Measurements from ENCODE around the gene ITGAD.

ITGAD gene

DNA sequence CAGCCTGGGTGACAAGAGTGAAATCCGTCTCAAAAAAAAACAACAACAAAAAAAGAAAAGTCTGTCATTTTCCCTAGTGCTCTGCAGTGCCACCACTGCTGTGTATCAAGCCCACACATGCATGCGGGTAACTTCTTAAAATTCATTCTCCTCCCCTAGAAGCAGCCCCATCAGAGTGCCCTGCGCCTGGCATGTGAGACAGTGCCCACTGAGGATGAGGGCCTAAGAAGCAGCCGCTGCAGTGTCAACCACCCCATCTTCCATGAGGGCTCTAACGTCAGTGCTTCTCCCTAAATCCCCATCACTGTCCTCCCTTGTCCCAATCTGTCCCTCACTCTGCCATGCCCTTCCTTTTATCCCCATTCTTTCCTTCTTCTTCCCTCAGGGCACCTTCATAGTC is 24.8 kb downstream of the ITGAD start:
- H2AFZ ChIP-seq (ENCODE audit: low read depth, low read length): no peak overlapping the region
- no peak for ATAC-seq (ENCODE audit: insufficient read depth, low read depth)
- H3K36me3 ChIP-seq (ENCODE audit: insufficient read depth, low read length): no peaks in the 10 kb centered on the region
- no peak overlapping the region for H3K9ac ChIP-seq (ENCODE audit: low read depth, low read length)
- DNase-seq: no peak
- H3K4me2 ChIP-seq (ENCODE audit: insufficient read depth, low read length): no peak overlapping the region
- no peak overlapping the region for H3K4me3 ChIP-seq (ENCODE audit: low read depth in 1 of 2, low read length in 2 of 2)
- H3K79me2 ChIP-seq (ENCODE audit: insufficient read depth, low read length): no peaks in the 10 kb centered on the region
- H3K27me3 ChIP-seq (ENCODE audit: insufficient read depth, low read length, poor library complexity): no peaks in the 10 kb centered on the region
- H4K20me1 ChIP-seq (ENCODE audit: insufficient read depth, low read length): no peaks in the 10 kb centered on the region
- H3K9me3 ChIP-seq (ENCODE audit: insufficient read depth, low read length, severe bottlenecking): no peaks in the 10 kb centered on the region
- TF ChIP-seq EZH2 (IDR thresholded peaks at IDR 0.05; ENCODE audit: borderline replicate concordance, low read depth, low read length, severe bottlenecking): no peak
- TF ChIP-seq, protein P1, sequence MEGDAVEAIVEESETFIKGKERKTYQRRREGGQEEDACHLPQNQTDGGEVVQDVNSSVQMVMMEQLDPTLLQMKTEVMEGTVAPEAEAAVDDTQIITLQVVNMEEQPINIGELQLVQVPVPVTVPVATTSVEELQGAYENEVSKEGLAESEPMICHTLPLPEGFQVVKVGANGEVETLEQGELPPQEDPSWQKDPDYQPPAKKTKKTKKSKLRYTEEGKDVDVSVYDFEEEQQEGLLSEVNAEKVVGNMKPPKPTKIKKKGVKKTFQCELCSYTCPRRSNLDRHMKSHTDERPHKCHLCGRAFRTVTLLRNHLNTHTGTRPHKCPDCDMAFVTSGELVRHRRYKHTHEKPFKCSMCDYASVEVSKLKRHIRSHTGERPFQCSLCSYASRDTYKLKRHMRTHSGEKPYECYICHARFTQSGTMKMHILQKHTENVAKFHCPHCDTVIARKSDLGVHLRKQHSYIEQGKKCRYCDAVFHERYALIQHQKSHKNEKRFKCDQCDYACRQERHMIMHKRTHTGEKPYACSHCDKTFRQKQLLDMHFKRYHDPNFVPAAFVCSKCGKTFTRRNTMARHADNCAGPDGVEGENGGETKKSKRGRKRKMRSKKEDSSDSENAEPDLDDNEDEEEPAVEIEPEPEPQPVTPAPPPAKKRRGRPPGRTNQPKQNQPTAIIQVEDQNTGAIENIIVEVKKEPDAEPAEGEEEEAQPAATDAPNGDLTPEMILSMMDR (IDR thresholded peaks at IDR 0.05; ENCODE audit: borderline replicate concordance, extremely low read depth, low read length, poor library complexity, severe bottlenecking): no peak
- H3K27ac ChIP-seq (ENCODE audit: low read length): no peak overlapping the region
- no peaks in the 10 kb centered on the region for H3K4me1 ChIP-seq (ENCODE audit: insufficient read depth, low read length)

DNA sequence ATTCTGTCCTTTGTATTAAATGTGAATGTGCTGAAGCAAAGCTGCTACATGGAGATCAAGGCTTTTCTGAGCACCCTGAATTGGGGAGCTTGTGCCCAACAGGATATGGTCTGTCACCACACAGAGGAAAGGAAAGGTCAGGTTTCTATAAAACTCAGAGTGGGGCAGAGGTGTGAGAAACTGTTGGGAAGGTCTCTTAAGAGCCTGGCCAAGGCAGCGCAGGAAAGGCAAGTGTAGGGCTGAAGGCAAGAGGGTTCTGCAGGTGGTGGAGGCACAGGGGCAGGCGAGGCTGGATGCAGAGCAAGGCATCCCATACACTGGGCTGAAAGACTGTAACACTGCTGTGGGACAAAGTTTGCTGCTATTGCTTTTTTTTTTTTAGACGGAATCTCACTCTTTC is 26.9 kb downstream of the ITGAD start:
- Histone ChIP-seq H3K9me3 (ENCODE audit: insufficient read depth, low read length, severe bottlenecking) (no peaks in the 10 kb centered on the region), H3K9ac (ENCODE audit: low read depth, low read length) (no peak overlapping the region), H4K20me1 (ENCODE audit: insufficient read depth, low read length) (no peaks in the 10 kb centered on the region), H2AFZ (ENCODE audit: low read depth, low read length) (no peak overlapping the region), H3K4me1 (ENCODE audit: insufficient read depth, low read length) (no peaks in the 10 kb centered on the region), H3K27ac (ENCODE audit: low read length) (no peak overlapping the region), H3K4me3 (ENCODE audit: low read depth in 1 of 2, low read length in 2 of 2) (no peak overlapping the region), H3K79me2 (ENCODE audit: insufficient read depth, low read length) (no peaks in the 10 kb centered on the region), H3K27me3 (ENCODE audit: insufficient read depth, low read length, poor library complexity) (no peaks in the 10 kb centered on the region), H3K4me2 (ENCODE audit: insufficient read depth, low read length) (no peak overlapping the region), H3K36me3 (ENCODE audit: insufficient read depth, low read length) (no peaks in the 10 kb centered on the region)
- TF ChIP-seq EZH2 (IDR thresholded peaks at IDR 0.05; ENCODE audit: borderline replicate concordance, low read depth, low read length, severe bottlenecking): no peak
- TF ChIP-seq, protein P1 (IDR thresholded peaks at IDR 0.05; ENCODE audit: borderline replicate concordance, extremely low read depth, low read length, poor library complexity, severe bottlenecking): no peak
- ATAC-seq (ENCODE audit: insufficient read depth, low read depth) (no peak), DNase-seq (no peak)

DNA sequence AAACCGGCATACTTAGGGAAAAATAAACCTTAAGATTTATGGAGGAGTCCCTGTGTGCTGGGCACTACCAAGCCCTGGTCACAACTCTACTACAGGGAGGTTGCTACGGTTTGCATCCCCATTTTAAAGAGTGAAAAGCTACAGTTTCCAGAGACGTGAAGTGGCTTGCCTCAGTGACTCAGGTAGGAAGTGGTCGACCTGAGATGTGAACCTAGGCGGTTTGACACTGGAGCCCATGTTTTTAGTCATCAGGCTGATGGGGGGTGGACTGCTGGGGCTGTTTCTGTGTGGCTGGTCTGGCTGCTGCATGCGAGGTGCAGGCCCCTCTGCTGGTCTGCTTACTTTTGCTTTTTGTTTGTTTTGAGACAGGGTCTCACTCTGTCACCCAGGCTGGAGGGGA is 28.5 kb downstream of the ITGAD start:
- Histone ChIP-seq H2AFZ (ENCODE audit: low read depth, low read length) (no peak overlapping the region), H3K9ac (ENCODE audit: low read depth, low read length) (no peak overlapping the region), H3K9me3 (ENCODE audit: insufficient read depth, low read length, severe bottlenecking) (no peaks in the 10 kb centered on the region), H3K79me2 (ENCODE audit: insufficient read depth, low read length) (no peaks in the 10 kb centered on the region), H3K4me1 (ENCODE audit: insufficient read depth, low read length) (no peaks in the 10 kb centered on the region), H3K27me3 (ENCODE audit: insufficient read depth, low read length, poor library complexity) (no peaks in the 10 kb centered on the region), H4K20me1 (ENCODE audit: insufficient read depth, low read length) (no peaks in the 10 kb centered on the region), H3K4me2 (ENCODE audit: insufficient read depth, low read length) (no peak overlapping the region), H3K4me3 (ENCODE audit: low read depth in 1 of 2, low read length in 2 of 2) (no peak overlapping the region), H3K36me3 (ENCODE audit: insufficient read depth, low read length) (no peaks in the 10 kb centered on the region), H3K27ac (ENCODE audit: low read length) (no peak overlapping the region)
- ATAC-seq (ENCODE audit: insufficient read depth, low read depth) (no peak), DNase-seq (no peak)
- TF ChIP-seq, protein P1 (IDR thresholded peaks at IDR 0.05; ENCODE audit: borderline replicate concordance, extremely low read depth, low read length, poor library complexity, severe bottlenecking): no peak
- no peak for TF ChIP-seq EZH2 (IDR thresholded peaks at IDR 0.05; ENCODE audit: borderline replicate concordance, low read depth, low read length, severe bottlenecking)

DNA sequence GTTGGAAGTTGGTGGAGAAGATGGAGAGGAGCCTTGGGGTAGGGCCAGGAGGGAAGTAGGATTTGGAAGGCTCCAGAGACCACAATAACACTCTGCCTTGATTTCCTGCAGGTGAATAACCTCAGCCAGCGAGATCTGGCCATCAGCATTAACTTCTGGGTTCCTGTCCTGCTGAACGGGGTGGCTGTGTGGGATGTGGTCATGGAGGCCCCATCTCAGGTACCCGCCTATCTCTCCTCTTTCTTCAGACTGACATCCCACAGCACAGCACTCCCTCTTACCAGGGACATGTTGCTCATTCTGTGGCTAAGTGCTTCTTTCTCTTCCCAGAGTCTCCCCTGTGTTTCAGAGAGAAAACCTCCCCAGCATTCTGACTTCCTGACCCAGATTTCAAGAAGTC is 30.1 kb downstream of the ITGAD start:
- H3K36me3 ChIP-seq (ENCODE audit: insufficient read depth, low read length): no peaks in the 10 kb centered on the region
- no peak overlapping the region for H3K9ac ChIP-seq (ENCODE audit: low read depth, low read length)
- TF ChIP-seq EZH2 (IDR thresholded peaks at IDR 0.05; ENCODE audit: borderline replicate concordance, low read depth, low read length, severe bottlenecking): no peak
- TF ChIP-seq, protein P1 (IDR thresholded peaks at IDR 0.05; ENCODE audit: borderline replicate concordance, extremely low read depth, low read length, poor library complexity, severe bottlenecking): no peak
- H3K27ac ChIP-seq (ENCODE audit: low read length): no peak overlapping the region
- H3K79me2 ChIP-seq (ENCODE audit: insufficient read depth, low read length): no peaks in the 10 kb centered on the region
- H3K27me3 ChIP-seq (ENCODE audit: insufficient read depth, low read length, poor library complexity): no peaks in the 10 kb centered on the region
- ATAC-seq (ENCODE audit: insufficient read depth, low read depth) (no peak), DNase-seq (no peak)
- no peaks in the 10 kb centered on the region for H3K4me1 ChIP-seq (ENCODE audit: insufficient read depth, low read length)
- H3K9me3 ChIP-seq (ENCODE audit: insufficient read depth, low read length, severe bottlenecking): no peaks in the 10 kb centered on the region
- no peak overlapping the region for H2AFZ ChIP-seq (ENCODE audit: low read depth, low read length)
- H3K4me2 ChIP-seq (ENCODE audit: insufficient read depth, low read length): no peak overlapping the region
- no peak overlapping the region for H3K4me3 ChIP-seq (ENCODE audit: low read depth in 1 of 2, low read length in 2 of 2)
- no peaks in the 10 kb centered on the region for H4K20me1 ChIP-seq (ENCODE audit: insufficient read depth, low read length)
